ENCODE results near the gene ZNF827.

DNA sequence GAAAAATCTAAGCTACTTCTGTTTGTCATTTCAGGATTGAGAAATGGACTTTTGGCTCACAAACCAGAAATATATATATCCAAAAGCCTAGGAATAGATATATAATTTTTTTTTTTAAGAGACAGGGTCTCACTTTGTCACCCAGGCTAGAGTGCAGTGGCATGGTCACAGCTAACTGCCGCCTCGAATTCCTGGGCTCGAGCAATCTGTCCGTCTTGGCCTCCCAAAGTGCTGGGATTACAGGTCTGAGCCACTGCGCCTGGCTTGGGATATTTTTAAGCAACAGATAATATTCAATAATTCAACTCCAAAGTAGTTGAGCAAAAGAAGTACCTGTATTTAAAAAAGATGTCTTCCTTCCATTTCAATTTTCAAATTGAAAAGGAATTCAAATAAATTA, 146.2 kb downstream of the ZNF827 start:
- TF ChIP-seq CTCF (tag by site-specific recombination; IDR thresholded peaks at IDR 0.05) (no peak), MZF1 (tag by site-specific recombination; IDR thresholded peaks at IDR 0.05; ENCODE audit: borderline replicate concordance) (no peak), TCF7L2 (IDR thresholded peaks at IDR 0.05; ENCODE audit: borderline replicate concordance, low read depth, low read length) (no peak), TRIM28 (IDR thresholded peaks at IDR 0.05; ENCODE audit: borderline replicate concordance, low read length) (no peak), ZNF175 (tag by site-specific recombination; IDR thresholded peaks at IDR 0.05) (no peak), ZNF626 (tag by site-specific recombination; IDR thresholded peaks at IDR 0.05) (no peak), ZNF561 (tag by site-specific recombination; IDR thresholded peaks at IDR 0.05; ENCODE audit: borderline replicate concordance) (no peak), KLF10 (tag by site-specific recombination; IDR thresholded peaks at IDR 0.05) (no peak), YY2 (tag by site-specific recombination; IDR thresholded peaks at IDR 0.05) (no peak), SALL2 (tag by site-specific recombination; IDR thresholded peaks at IDR 0.05; ENCODE audit: borderline replicate concordance) (no peak)
- TF ChIP-seq, protein P1, sequence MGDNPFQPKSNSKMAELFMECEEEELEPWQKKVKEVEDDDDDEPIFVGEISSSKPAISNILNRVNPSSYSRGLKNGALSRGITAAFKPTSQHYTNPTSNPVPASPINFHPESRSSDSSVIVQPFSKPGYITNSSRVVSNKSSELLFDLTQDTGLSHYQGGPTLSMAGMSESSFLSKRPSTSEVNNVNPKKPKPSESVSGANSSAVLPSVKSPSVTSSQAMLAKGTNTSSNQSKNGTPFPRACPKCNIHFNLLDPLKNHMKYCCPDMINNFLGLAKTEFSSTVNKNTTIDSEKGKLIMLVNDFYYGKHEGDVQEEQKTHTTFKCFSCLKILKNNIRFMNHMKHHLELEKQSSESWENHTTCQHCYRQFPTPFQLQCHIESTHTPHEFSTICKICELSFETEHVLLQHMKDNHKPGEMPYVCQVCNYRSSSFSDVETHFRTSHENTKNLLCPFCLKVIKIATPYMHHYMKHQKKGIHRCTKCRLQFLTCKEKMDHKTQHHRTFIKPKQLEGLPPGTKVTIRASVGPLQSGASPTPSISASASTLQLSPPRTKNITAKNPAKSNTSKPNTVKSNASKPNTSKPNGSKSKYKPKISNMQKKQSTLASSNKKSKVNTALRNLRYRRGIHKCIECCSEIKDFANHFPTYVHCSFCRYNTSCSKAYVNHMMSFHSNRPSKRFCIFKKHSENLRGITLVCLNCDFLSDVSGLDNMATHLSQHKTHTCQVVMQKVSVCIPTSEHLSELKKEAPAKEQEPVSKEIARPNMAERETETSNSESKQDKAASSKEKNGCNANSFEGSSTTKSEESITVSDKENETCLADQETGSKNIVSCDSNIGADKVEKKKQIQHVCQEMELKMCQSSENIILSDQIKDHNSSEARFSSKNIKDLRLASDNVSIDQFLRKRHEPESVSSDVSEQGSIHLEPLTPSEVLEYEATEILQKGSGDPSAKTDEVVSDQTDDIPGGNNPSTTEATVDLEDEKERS (tag by site-specific recombination; IDR thresholded peaks at IDR 0.05) = no peak
- TF ChIP-seq, protein P2, sequence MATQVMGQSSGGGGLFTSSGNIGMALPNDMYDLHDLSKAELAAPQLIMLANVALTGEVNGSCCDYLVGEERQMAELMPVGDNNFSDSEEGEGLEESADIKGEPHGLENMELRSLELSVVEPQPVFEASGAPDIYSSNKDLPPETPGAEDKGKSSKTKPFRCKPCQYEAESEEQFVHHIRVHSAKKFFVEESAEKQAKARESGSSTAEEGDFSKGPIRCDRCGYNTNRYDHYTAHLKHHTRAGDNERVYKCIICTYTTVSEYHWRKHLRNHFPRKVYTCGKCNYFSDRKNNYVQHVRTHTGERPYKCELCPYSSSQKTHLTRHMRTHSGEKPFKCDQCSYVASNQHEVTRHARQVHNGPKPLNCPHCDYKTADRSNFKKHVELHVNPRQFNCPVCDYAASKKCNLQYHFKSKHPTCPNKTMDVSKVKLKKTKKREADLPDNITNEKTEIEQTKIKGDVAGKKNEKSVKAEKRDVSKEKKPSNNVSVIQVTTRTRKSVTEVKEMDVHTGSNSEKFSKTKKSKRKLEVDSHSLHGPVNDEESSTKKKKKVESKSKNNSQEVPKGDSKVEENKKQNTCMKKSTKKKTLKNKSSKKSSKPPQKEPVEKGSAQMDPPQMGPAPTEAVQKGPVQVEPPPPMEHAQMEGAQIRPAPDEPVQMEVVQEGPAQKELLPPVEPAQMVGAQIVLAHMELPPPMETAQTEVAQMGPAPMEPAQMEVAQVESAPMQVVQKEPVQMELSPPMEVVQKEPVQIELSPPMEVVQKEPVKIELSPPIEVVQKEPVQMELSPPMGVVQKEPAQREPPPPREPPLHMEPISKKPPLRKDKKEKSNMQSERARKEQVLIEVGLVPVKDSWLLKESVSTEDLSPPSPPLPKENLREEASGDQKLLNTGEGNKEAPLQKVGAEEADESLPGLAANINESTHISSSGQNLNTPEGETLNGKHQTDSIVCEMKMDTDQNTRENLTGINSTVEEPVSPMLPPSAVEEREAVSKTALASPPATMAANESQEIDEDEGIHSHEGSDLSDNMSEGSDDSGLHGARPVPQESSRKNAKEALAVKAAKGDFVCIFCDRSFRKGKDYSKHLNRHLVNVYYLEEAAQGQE (tag by site-specific recombination; IDR thresholded peaks at IDR 0.05) = no peak
- TF ChIP-seq, protein P3, sequence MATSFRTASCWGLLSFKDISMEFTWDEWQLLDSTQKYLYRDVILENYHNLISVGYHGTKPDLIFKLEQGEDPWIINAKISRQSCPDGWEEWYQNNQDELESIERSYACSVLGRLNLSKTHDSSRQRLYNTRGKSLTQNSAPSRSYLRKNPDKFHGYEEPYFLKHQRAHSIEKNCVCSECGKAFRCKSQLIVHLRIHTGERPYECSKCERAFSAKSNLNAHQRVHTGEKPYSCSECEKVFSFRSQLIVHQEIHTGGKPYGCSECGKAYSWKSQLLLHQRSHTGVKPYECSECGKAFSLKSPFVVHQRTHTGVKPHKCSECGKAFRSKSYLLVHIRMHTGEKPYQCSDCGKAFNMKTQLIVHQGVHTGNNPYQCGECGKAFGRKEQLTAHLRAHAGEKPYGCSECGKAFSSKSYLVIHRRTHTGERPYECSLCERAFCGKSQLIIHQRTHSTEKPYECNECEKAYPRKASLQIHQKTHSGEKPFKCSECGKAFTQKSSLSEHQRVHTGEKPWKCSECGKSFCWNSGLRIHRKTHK (tag by site-specific recombination; IDR thresholded peaks at IDR 0.05) = no peak

All from HEK293 (cell line).